ENCODE data around the gene SYCE1L. TPM values are rescaled to one million over a fixed set of nuclear protein-coding genes. Genes with fewer than 3 reads are reported as not detected.

SYCE1L gene
- total RNA-seq, 4 donors from 2014 or later, result 0.76 to 1.1 TPM; not detected in 2

DNA sequence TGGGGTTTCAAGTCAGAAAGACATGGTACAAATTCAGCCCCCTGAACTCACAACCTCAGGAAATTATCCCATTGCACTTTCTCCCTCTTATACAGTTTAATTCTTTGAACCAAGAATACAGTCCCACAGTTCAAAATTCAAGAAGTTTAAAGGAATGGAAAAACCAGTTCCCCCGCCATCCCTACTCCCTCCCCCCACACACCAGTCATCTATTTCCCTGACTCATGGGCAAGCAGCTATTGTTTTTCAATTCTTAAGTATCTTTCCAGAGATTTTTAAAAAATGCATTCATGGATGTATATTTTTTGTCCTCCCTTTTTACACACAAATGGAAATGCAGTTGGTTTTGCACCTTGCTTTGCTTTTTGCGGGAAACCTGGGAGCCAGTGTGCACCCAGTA is 7.3 kb downstream of the SYCE1L start:
- no peak for DNase-seq
- Histone ChIP-seq H3K27ac (no peak overlapping the region), H3K27me3 (no peaks in the 10 kb centered on the region), H3K9me3 (no peaks in the 10 kb centered on the region), H3K4me3 (no peak overlapping the region), H3K36me3 (peaks cover 0 to under 1% (median 0%) of the 10 kb centered on the region in 3 donors), H3K4me1 (no peaks in the 10 kb centered on the region)
- intact Hi-C loops (cut with DNase I), result no loop called here
- 50 to 82% methylated on average over 2 of the region's 2 CpGs for WGBS, 2 donors
- no peak for TF ChIP-seq POLR2A (IDR thresholded peaks at IDR 0.05)
- TF ChIP-seq, protein P1, sequence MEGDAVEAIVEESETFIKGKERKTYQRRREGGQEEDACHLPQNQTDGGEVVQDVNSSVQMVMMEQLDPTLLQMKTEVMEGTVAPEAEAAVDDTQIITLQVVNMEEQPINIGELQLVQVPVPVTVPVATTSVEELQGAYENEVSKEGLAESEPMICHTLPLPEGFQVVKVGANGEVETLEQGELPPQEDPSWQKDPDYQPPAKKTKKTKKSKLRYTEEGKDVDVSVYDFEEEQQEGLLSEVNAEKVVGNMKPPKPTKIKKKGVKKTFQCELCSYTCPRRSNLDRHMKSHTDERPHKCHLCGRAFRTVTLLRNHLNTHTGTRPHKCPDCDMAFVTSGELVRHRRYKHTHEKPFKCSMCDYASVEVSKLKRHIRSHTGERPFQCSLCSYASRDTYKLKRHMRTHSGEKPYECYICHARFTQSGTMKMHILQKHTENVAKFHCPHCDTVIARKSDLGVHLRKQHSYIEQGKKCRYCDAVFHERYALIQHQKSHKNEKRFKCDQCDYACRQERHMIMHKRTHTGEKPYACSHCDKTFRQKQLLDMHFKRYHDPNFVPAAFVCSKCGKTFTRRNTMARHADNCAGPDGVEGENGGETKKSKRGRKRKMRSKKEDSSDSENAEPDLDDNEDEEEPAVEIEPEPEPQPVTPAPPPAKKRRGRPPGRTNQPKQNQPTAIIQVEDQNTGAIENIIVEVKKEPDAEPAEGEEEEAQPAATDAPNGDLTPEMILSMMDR (IDR thresholded peaks at IDR 0.05), result no peak

DNA sequence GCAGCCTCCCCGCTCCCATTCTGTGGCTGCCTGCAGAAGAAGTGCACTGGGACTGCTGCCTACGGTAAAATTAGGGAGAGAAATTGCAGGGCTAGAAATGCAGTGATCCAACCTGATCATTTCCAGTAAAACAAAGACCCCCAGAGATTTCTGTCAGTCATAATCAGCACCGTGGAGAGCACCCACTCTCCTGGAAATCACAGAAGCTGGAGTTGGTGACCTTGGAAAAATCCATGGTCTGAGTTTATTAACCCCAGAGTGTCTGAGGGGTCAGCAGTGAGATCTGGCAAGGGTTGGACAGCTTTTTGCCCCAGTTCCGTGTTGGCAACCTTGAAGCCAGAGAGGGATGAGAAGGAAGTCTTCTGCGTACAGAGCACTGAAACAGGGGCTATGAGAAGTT is 7.8 kb downstream of the SYCE1L start:
- Histone ChIP-seq H3K36me3 (no peaks in the 10 kb centered on the region), H3K9me3 (no peaks in the 10 kb centered on the region), H3K4me3 (no peak overlapping the region), H3K27me3 (peaks cover 0 to 1% (median 0%) of the 10 kb centered on the region in 4 donors), H3K27ac (no peak overlapping the region), H3K4me1 (peaks cover 4 to 5% (median 5%) of the 10 kb centered on the region in 3 donors)
- WGBS, 2 donors, result 63 to 64% methylated on average over 3 to 4 of the region's 5 CpGs
- DNase-seq, result no peak
- intact Hi-C loops (cut with DNase I), result no loop called here
- TF ChIP-seq, protein P1 (IDR thresholded peaks at IDR 0.05), result no peak
- TF ChIP-seq POLR2A (IDR thresholded peaks at IDR 0.05), result no peak

DNA sequence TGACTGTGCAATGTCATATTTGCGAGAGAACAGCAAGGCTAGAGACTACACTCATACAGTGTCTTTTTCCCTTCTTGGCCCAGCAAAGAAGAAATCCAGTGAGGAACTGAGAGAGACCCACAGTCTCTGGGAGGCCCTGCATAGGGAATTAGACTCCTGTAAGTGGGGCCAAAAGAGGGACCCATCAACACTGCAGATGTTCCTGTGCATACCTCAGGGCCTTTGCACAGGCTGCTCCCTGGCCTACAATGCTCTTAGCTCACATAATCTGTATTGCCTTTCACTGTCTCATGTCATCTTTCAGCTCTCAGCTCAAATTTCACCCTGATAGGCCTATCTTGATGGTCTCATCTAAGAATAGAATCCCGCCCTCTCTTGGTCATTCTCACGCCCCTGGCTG is 9.2 kb downstream of the SYCE1L start:
- no peaks in the 10 kb centered on the region for H3K9me3 ChIP-seq
- peaks cover 9 to 18% (median 12%) of the 10 kb centered on the region in 3 donors for H3K4me1 ChIP-seq
- no peak overlapping the region for H3K27ac ChIP-seq
- no peak overlapping the region for H3K4me3 ChIP-seq
- WGBS, 2 donors, result 67 to 86% methylated on average over 3 of the region's 3 CpGs
- H3K27me3 ChIP-seq, result peaks cover 0 to 6% (median 0%) of the 10 kb centered on the region in 4 donors
- H3K36me3 ChIP-seq, result no peaks in the 10 kb centered on the region
- DNase-seq, result no peak
- TF ChIP-seq, protein P1 (IDR thresholded peaks at IDR 0.05), result no peak
- no peak for TF ChIP-seq POLR2A (IDR thresholded peaks at IDR 0.05)
- intact Hi-C loops (cut with DNase I), result no loop called here

DNA sequence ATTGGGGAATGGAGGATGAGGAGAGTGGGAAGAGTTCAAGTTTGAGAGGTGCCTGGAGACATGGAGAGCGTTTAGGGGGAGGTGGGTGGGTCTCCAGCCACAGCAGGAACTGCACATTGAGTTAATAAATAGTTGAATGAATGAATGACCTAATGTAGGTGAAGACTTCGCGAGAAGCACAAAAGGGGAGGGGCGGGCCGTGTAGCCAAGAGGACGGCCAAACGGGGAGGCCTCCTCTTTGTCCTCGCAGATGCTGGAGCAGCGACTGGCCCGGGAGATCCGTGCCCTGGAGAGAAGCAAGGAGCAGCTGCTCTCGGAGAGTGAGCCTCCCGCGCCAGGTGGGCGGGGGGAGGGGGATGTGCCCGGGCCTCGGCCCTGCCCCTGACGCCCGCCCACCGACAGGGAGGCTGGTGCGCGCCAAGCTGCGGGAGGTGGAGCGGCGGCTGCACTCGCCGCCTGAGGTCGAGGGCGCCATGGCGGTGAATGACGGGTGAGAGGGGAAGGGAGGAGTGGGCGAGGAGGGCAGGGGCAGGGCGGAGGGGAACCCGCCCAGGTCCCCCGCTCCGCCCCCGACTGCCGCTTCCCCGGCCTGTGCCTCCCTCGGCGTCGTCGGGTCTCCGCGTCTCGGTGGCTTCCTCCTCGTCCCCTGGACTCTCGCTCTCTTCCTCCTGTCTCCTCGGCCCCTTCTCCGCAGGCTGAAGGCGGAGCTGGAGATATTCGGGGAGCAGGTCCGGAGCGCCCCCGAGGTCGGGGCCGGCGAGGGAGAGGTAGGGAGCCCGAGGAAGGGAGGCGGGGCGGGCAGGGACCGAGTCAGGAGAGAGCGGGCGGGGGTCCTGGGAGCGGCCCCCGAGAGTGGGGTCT is 12.9 kb downstream of the SYCE1L start:
- Histone ChIP-seq H3K4me1 (peaks cover 12 to 26% (median 12%) of the 10 kb centered on the region in 3 donors), H3K27me3 (peaks cover 0 to 6% (median 0%) of the 10 kb centered on the region in 4 donors), H3K27ac (peak overlapping the region; percentile 68 to 83 (median 80)), H3K36me3 (no peaks in the 10 kb centered on the region), H3K4me3 (peak overlapping the region; percentile 54 to 74 (median 68)), H3K9me3 (no peaks in the 10 kb centered on the region)
- intact Hi-C loops (cut with DNase I), result no loop called here
- no peak for DNase-seq
- WGBS, 2 donors, result 4 to 6% methylated on average over 11 of the region's 66 CpGs
- TF ChIP-seq POLR2A (IDR thresholded peaks at IDR 0.05), result peak in 1 of 4 donors; percentile 30
- TF ChIP-seq, protein P1 (IDR thresholded peaks at IDR 0.05), result peak in 1 of 6 experiments; percentile 34
